PC-9 (cell line): Measurements from ENCODE around the gene CMSS1. TPM values are rescaled to one million over a fixed set of nuclear protein-coding genes. Genes with fewer than 3 reads are reported as not detected.

Source experiments
- BruUV-seq: library from RNA; stranded (reverse); fragments of 400-500 nt; replicated peaks from 2 replicates; lab custom pipeline; 2021; lab: Mats Ljungman, UMichigan
- CTCF ChIA-PET: fragments of 300-600 bp; sonication (Branson Sonifier 250); formaldehyde crosslinking; loops from one replicate; lab custom pipeline; 2022; ENCODE audit warnings: antibody characterized with exemption; lab: Charles Lee
- POLR2A ChIA-PET: fragments of 300-600 bp; sonication (Branson Sonifier 250); formaldehyde crosslinking; loops from one replicate; lab custom pipeline; 2022; ENCODE audit warnings: antibody characterized with exemption; ENCODE audit not compliant: unreplicated experiment; lab: Charles Lee
- DNase-seq, 2 experiments: peaks; one replicate each; pipeline versions ENCODE4 v3.0.0 to v3.0.0-alpha.2; 2015 to 2022; ENCODE audit warnings: mixed read lengths in 1 of 2
- H2AFZ ChIP-seq: fragments of 200-600 bp; sonication (generic); 2 replicates; pipeline ENCODE4 v1.8.1; 2017; ENCODE audit warnings: antibody characterized with exemption
- H3F3A ChIP-seq: fragments of 200-600 bp; sonication (generic); 2 replicates; pipeline ENCODE4 v1.8.1; 2017; ENCODE audit warnings: antibody characterized with exemption, mild to moderate bottlenecking, low read depth; ENCODE audit not compliant: insufficient read depth
- H3K27ac ChIP-seq: fragments of 200-600 bp; sonication (generic); 2 replicates; pipeline ENCODE4 v1.6.1; 2016; ENCODE audit warnings: mixed run types
- H3K27me3 ChIP-seq: fragments of 200-600 bp; sonication (generic); 2 replicates; pipeline ENCODE4 v1.6.1; 2016; ENCODE audit warnings: low read depth, mixed run types; ENCODE audit not compliant: insufficient read depth
- H3K36me3 ChIP-seq: fragments of 200-600 bp; sonication (generic); 2 replicates; pipeline ENCODE4 v1.6.1; 2016; ENCODE audit warnings: low read depth, mixed run types
- H3K4me1 ChIP-seq: fragments of 200-600 bp; sonication (generic); replicated peaks from 2 replicates; pipeline ENCODE4 v1.6.1; 2016; ENCODE audit warnings: mixed run types; ENCODE audit not compliant: insufficient read depth
- H3K4me2 ChIP-seq: fragments of 200-600 bp; sonication (generic); 2 replicates; pipeline ENCODE4 v1.6.1; 2017; ENCODE audit warnings: mixed run types
- H3K4me3 ChIP-seq: fragments of 200-600 bp; sonication (generic); 2 replicates; pipeline ENCODE4 v1.6.1; 2016; ENCODE audit warnings: mixed run types
- H3K79me2 ChIP-seq: fragments of 200-600 bp; sonication (generic); 2 replicates; pipeline ENCODE4 v1.6.1; 2017; ENCODE audit warnings: low read depth, mixed run types
- H3K9me2 ChIP-seq: fragments of 200-600 bp; sonication (generic); 2 replicates; pipeline ENCODE4 v1.8.1; 2017; ENCODE audit warnings: mild to moderate bottlenecking; ENCODE audit not compliant: insufficient read depth
- H3K9me3 ChIP-seq: fragments of 200-600 bp; sonication (generic); 2 replicates; pipeline ENCODE4 v1.8.1; 2016; ENCODE audit warnings: low read depth; ENCODE audit not compliant: insufficient read depth
- H4K20me1 ChIP-seq: fragments of 200-600 bp; sonication (generic); 2 replicates; pipeline ENCODE4 v1.8.1; 2017; ENCODE audit not compliant: insufficient read depth
- EZH2 ChIP-seq: fragments of 200-600 bp; sonication (generic); IDR thresholded peaks from 2 replicates; pipeline ENCODE4 v1.8.0; 2017; ENCODE audit warnings: antibody characterized with exemption, low read depth
- intact Hi-C: fragments of 100-400 bp; cut with micrococcal nuclease; formaldehyde crosslinking; loops from one replicate; pipeline ENCODE4 v1.10.0; 2022; ENCODE audit not compliant: unreplicated experiment
- total RNA-seq: library from RNA; stranded (reverse); gene quantifications from 2 replicates; pipeline ENCODE4 v1.2.3, GENCODE V29; 2021
- TF ChIP-seq, protein P1 (sequence below): fragments of 200-600 bp; sonication (generic); conservative IDR thresholded peaks from 2 replicates; pipeline ENCODE4 v1.6.1; 2017; ENCODE audit warnings: mixed run types, antibody characterized with exemption, mild to moderate bottlenecking, moderate library complexity

Gene CMSS1
- total RNA-seq, 1 experiment from 2014 or later: 98.9 TPM

DNA sequence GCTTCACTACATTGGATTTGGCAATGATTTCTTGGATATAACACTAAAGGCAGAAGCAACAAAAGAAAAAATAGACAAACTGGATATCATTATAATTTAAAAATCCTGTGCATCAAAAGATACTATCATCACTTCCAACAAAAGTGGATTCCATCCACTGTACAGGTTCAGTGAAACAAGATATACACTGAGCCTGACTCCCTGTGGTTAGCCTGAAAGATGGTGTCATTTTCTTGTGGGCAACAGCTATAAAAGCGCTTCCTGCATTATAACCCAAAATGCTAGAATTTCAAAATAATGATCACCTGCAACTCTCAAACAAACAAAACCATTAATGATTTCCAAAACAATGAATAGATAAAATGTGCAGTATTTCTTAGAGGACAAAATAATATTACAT is 403.5 kb downstream of the CMSS1 start:
- H3K79me2 ChIP-seq: no peaks in the 10 kb centered on the region
- TF ChIP-seq EZH2: no peak
- TF ChIP-seq, protein P1, sequence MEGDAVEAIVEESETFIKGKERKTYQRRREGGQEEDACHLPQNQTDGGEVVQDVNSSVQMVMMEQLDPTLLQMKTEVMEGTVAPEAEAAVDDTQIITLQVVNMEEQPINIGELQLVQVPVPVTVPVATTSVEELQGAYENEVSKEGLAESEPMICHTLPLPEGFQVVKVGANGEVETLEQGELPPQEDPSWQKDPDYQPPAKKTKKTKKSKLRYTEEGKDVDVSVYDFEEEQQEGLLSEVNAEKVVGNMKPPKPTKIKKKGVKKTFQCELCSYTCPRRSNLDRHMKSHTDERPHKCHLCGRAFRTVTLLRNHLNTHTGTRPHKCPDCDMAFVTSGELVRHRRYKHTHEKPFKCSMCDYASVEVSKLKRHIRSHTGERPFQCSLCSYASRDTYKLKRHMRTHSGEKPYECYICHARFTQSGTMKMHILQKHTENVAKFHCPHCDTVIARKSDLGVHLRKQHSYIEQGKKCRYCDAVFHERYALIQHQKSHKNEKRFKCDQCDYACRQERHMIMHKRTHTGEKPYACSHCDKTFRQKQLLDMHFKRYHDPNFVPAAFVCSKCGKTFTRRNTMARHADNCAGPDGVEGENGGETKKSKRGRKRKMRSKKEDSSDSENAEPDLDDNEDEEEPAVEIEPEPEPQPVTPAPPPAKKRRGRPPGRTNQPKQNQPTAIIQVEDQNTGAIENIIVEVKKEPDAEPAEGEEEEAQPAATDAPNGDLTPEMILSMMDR: no peak
- no peak overlapping the region for H3K4me3 ChIP-seq
- H3K9me3 ChIP-seq: peaks cover 18% of the 10 kb centered on the region
- POLR2A ChIA-PET: no interaction called here
- no peaks in the 10 kb centered on the region for H3K9me2 ChIP-seq
- H3K4me1 ChIP-seq: no peaks in the 10 kb centered on the region
- no peak overlapping the region for H2AFZ ChIP-seq
- BruUV-seq: no TSS peak
- no peaks in the 10 kb centered on the region for H3K27me3 ChIP-seq
- intact Hi-C loops: no loop called here
- no peaks in the 10 kb centered on the region for H4K20me1 ChIP-seq
- H3K4me2 ChIP-seq: no peak overlapping the region
- no peaks in the 10 kb centered on the region for H3F3A ChIP-seq
- H3K36me3 ChIP-seq: no peaks in the 10 kb centered on the region
- CTCF ChIA-PET: no interaction called here
- no peak overlapping the region for H3K27ac ChIP-seq
- no peak for DNase-seq

DNA sequence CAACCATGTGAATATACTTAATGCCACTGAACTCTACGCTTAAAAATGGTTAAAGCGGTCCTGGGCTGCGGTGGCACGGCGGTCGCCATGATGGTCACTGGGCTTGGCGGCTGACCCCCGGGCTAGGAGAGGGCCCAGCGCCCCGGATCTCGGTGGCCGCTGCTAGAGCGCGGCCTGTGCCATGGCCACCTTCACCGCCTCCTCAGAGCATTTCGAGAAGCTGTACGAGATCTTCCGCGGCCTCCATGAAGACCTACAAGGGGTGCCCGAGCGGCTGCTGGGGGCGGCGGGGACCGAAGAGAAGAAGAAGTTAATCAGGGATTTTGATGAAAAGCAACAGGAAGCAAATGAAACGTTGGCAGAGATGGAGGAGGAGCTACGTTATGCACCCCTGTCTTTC is 407.5 kb downstream of the CMSS1 start:
- H2AFZ ChIP-seq: no peak overlapping the region
- no peak for TF ChIP-seq EZH2
- TF ChIP-seq, protein P1: no peak
- no peaks in the 10 kb centered on the region for H3K9me2 ChIP-seq
- H3K36me3 ChIP-seq: no peaks in the 10 kb centered on the region
- POLR2A ChIA-PET: no interaction called here
- no peaks in the 10 kb centered on the region for H3F3A ChIP-seq
- no peaks in the 10 kb centered on the region for H4K20me1 ChIP-seq
- intact Hi-C loops: no loop called here
- H3K27me3 ChIP-seq: no peaks in the 10 kb centered on the region
- CTCF ChIA-PET: interaction anchor here (0.6 kb wide), 1 partner anchor 149 kb away, joined by 3 read pairs; no protein-coding TSS in a partner anchor
- no peaks in the 10 kb centered on the region for H3K79me2 ChIP-seq
- H3K9me3 ChIP-seq: peaks cover 9% of the 10 kb centered on the region; the same call in 1 of the 2 replicates
- H3K27ac ChIP-seq: no peak overlapping the region
- no peak overlapping the region for H3K4me3 ChIP-seq
- no peaks in the 10 kb centered on the region for H3K4me1 ChIP-seq
- no TSS peak for BruUV-seq
- DNase-seq: no peak
- no peak overlapping the region for H3K4me2 ChIP-seq

DNA sequence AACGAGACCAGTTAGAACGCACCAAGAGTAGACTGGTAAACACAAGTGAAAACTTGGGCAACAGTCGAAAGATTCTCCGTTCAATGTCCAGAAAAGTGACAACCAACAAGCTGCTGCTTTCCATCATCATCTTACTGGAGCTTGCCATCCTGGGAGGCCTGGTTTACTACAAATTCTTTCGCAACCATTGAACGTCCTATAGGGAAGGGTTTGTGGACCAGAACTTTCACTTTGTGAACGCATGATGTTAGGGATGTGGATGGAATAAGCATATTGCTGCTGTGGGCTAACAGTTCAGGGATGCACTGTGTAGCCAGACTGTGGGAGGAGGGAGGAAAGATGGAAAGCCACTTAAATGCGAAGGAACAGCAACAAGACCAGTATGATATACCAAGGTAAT is 408.2 kb downstream of the CMSS1 start:
- H3K79me2 ChIP-seq: no peaks in the 10 kb centered on the region
- H3K27ac ChIP-seq: no peak overlapping the region
- no peaks in the 10 kb centered on the region for H3K36me3 ChIP-seq
- no peaks in the 10 kb centered on the region for H3F3A ChIP-seq
- H3K4me1 ChIP-seq: no peaks in the 10 kb centered on the region
- no peak overlapping the region for H3K4me3 ChIP-seq
- no peaks in the 10 kb centered on the region for H3K9me2 ChIP-seq
- no peaks in the 10 kb centered on the region for H4K20me1 ChIP-seq
- CTCF ChIA-PET: interaction anchor here (0.5 to 0.6 kb wide), 2 partner anchors 150 to 252 kb away, joined by 3 read pairs; no protein-coding TSS in a partner anchor
- H3K9me3 ChIP-seq: peaks cover 4% of the 10 kb centered on the region; the same call in 1 of the 2 replicates
- no peaks in the 10 kb centered on the region for H3K27me3 ChIP-seq
- TF ChIP-seq, protein P1: no peak
- TF ChIP-seq EZH2: no peak
- no TSS peak for BruUV-seq
- DNase-seq: no peak
- H2AFZ ChIP-seq: no peak overlapping the region
- intact Hi-C loops: no loop called here
- POLR2A ChIA-PET: no interaction called here
- no peak overlapping the region for H3K4me2 ChIP-seq
